ENCODE measurements around the gene KXD1.
A peak's percentile ranks its signal among the peaks of the same experiment; 100 is the strongest.

KXD1 gene

DNA sequence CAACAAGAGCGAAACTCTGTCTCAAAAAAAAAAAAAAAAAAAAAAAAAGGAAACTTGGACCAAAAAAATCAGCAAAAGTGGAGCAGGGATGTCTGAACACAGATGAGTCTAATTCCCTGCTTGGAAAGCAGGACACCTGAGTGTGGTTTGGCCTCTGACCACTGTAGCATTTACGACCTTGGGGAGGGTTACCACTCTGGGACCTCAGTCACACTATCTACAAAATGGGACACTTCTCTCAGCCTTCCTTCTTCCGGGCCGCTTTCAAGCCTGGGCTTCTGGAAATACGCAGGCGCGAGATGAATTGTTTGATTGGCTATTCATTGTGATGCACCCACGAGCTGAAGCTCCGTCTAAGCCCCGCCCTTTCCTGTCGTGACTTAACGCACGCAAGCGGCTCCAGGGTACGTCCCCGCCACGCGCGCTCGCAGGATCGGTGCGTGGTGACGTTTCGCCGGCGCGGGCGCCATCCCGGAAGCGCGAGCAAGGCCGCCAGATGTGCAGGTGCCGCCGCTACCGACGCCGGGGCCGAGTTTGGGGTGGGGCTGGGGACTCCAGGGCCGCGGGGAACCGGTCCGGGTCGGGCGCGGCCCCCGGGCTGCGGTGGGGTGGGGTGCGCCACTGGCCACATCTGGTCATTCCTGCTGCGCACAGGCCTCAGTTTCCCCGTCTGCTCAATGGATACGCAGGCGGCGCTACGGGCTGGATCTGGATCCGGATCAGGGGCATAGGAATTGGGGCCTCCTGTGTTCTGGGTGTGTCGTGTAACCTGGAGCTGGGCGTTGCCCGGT lies at the start of gene KXD1:
TSS of gene KXD1 (plus strand) at position 460 of the 791 bp plus-strand sequence. CDS start 4,187 bp downstream, outside the sequence.
- DNase-seq (ENCODE audit: insufficient read length, low spot score), result peak; percentile 86
- TF ChIP-seq CTCF (IDR thresholded peaks at IDR 0.05; ENCODE audit: insufficient read depth, missing control alignments), result no peak
- FAIRE-seq, result no peak

DNA sequence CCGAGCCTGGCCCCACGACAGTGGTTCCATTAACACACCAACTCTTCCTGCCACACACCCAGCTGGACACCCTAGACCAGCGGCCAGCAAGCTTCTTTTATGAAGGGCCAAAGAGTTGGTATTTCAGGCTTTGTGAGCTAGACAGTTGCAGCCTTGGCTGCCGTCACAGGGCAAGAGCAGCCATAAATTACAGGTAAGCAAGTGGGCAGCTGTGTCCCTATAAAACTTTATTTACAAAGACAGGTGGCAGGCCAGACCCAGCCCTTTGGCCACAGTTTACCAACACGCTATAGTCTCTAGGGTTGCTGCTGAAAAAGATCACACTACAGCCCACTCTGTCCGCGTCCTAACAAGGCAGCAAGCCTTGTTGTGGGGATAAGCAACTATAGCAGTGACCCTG lies 49.1 kb upstream of the KXD1 start:
- DNase-seq (ENCODE audit: insufficient read length, low spot score) (no peak), FAIRE-seq (no peak)
- TF ChIP-seq CTCF (IDR thresholded peaks at IDR 0.05; ENCODE audit: insufficient read depth, missing control alignments), result no peak

DNA sequence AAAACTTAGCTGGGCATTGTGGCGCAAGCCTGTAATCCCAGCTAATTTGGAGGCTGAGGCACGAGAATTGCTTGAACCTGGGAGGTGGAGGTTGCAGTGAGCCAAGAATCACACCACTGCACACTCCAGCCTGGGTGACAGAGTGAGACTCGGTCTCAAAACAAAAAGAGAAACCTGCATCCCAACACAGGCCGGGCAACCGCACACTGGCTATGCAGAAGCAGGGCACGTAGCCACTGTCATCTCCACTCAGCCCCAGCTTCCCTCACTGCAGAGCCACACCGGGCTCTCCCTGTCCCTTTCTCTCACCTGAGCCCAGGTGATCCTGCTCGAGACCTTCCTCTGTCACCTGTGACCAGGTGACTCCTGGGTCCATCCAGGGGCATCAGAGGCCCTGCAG lies 47.5 kb upstream of the KXD1 start:
- FAIRE-seq, result no peak
- DNase-seq (ENCODE audit: insufficient read length, low spot score), result no peak
- TF ChIP-seq CTCF (IDR thresholded peaks at IDR 0.05; ENCODE audit: insufficient read depth, missing control alignments), result no peak

DNA sequence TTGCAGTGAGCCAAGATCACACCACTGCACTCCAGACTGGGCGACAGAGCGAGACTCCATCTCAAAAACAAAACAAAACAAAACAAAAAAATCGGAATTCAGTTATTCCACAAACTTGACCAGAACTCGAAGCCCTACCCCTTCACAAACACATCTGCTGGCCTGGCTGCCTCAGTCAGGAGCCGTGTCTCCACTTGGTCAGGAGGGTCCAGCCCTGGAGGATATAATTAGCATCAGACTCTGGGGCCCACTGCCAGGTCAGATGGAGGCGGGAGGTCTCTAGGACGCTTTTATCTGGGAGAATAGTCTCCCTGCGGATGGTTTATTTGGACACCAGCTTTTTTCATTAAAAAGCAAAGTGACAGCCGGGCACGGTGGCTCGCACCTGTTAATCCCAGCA lies 43.8 kb upstream of the KXD1 start:
- DNase-seq (ENCODE audit: insufficient read length, low spot score), result no peak
- no peak for TF ChIP-seq CTCF (IDR thresholded peaks at IDR 0.05; ENCODE audit: insufficient read depth, missing control alignments)
- FAIRE-seq, result no peak

DNA sequence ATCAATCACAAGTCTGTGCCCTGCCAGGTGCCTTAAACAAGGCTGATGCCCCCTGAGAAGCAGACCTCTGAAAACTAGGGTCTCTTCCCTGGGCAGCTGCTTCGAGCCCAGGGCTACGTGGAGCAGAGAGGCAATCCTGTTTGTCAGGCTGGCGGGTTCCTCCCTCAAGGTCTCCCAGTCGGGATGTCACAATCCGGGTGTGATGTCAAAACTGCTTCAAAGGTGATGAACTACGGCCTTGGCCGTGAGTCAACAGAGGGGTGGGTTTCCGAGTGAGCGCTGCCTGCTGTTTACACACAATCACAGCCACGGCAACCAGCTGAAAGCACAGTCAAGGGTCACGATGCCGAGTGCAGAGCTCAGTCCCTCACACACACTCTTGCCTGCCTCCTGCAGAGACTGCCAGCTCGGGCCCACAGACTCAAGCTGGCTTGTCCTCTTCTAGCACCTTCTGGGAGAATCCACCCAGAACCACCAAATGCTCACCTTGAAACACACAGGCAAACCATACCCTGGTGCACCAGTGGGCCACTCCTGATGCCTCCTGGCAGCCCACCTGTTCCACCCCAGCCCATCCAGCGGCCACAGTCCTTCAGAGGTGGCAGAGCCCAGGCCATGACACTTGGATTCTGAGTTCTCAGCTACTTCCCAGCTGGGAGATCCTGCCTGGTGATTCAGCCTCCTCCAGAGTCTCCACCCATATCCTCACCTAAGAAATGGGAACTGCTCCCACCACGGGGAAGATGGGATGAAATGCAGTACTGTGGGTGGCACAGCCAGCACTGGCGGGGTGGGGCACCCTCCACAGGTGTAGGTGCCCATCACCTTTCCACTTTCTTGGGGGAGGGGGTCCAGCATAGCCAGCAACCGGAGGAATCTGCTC lies 42.6 kb upstream of the KXD1 start:
- TF ChIP-seq CTCF (IDR thresholded peaks at IDR 0.05; ENCODE audit: insufficient read depth, missing control alignments), result no peak
- DNase-seq (ENCODE audit: insufficient read length, low spot score), result no peak
- no peak for FAIRE-seq

DNA sequence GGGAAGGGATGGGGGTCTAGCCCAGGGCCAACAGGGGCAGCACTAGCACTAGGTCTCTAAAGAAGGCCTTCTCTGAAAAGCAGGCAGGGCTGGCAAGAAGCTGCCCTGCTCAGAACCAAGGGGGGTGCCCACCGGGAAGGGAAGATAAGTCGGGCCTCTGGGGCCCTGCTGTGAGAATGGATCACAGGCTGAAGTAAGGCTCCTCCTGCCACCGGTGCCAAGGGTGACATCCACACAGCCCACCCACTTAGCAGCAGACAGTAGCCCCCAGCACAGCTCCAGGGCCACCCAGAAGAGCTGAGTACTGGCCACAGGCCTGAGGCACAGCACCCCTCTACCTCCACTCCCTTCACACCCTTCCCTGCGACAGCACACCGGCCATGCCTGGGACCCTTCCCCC lies 41.7 kb upstream of the KXD1 start:
- FAIRE-seq (no peak), DNase-seq (ENCODE audit: insufficient read length, low spot score) (no peak)
- TF ChIP-seq CTCF (IDR thresholded peaks at IDR 0.05; ENCODE audit: insufficient read depth, missing control alignments), result no peak

Data from D721Med (cell line).